Measurements from ENCODE around the gene FAM184B. TPM values are rescaled to one million over a fixed set of nuclear protein-coding genes. Genes with fewer than 3 reads are reported as not detected.

FAM184B gene
- total RNA-seq, result not detected
- under 1 TPM; 0.03 to 0.04 (median 0.03) TPM for polyA plus RNA-seq
- long read RNA-seq, donor 1, result 0 reads
- long read RNA-seq, donor 2, result 0 reads

- H3K4me3 ChIP-seq, result peak within 1 kb of the TSS in 7 of 8 donors; percentile 10 to 61 (median 31)
- H3K9me3 ChIP-seq, result no peaks in the 10 kb centered on the region
- peaks cover 0 to 46% (median 32%) of the 10 kb centered on the region in 7 donors for H3K27me3 ChIP-seq (replicated peaks in 1 of 7)
- no peak within 1 kb of the TSS for H3K27ac ChIP-seq
- 6 to 9% (median 7%) methylated on average over 68 to 82 of the region's 82 CpGs for WGBS, 5 donors
- peak in 1 of 3 donors; percentile 21 for TF ChIP-seq POLR2AphosphoS5 (IDR thresholded peaks at IDR 0.05)
- TF ChIP-seq POLR2A (IDR thresholded peaks at IDR 0.05), result no peak
- no peak for TF ChIP-seq CTCF (IDR thresholded peaks at IDR 0.05 in 8 of 11, conservative IDR thresholded peaks at IDR 0.05 in 3 of 11)
- DNase-seq, result peak; percentile 74
- intact Hi-C loops (cut with DNase I; ENCODE audit: low total_unique reads), result no loop called here
- no peaks in the 10 kb centered on the region for H3K36me3 ChIP-seq
- H3K4me1 ChIP-seq, result peaks cover 0 to 24% (median 13%) of the 10 kb centered on the region in 6 donors
Measured at GRCh38 chr4:17781300-17782287, at the start of gene FAM184B. TSS of gene FAM184B (minus strand) at chr4:17781621. CDS start at chr4:17781299, 322 bp downstream.

- WGBS, 5 donors, result 81 to 91% (median 88%) methylated on average over 1 of the region's 1 CpG
- intact Hi-C loops (cut with DNase I; ENCODE audit: low total_unique reads), result no loop called here
Measured at GRCh38 chr4:17823871-17824669, 42.6 kb upstream of the FAM184B start.

GRCh38 chr4:17817027-17817426, 35.6 kb upstream of the FAM184B start:
- Histone ChIP-seq H3K27me3 (replicated peaks in 1 of 7) (no peaks in the 10 kb centered on the region), H3K9me3 (no peaks in the 10 kb centered on the region), H3K36me3 (peaks cover 0 to 8% (median 0%) of the 10 kb centered on the region in 6 donors), H3K27ac (no peak overlapping the region), H3K4me3 (no peak overlapping the region), H3K4me1 (peaks cover 0 to 13% (median 0%) of the 10 kb centered on the region in 6 donors)
- WGBS, 5 donors, result 51 to 66% (median 59%) methylated on average over 5 of the region's 5 CpGs
- no peak for DNase-seq
- intact Hi-C loops (cut with DNase I; ENCODE audit: low total_unique reads), result loop anchor here (5.0 to 10.0 kb wide), 2 partner anchors 208 to 550 kb away; partner anchors contain the start of gene LCORL
- TF ChIP-seq CTCF (IDR thresholded peaks at IDR 0.05 in 8 of 11, conservative IDR thresholded peaks at IDR 0.05 in 3 of 11) (peak in 10 of 11 experiments; percentile 3 to 65 (median 50)), POLR2AphosphoS5 (IDR thresholded peaks at IDR 0.05) (no peak), POLR2A (IDR thresholded peaks at IDR 0.05) (no peak)

More at GRCh38 chr4:17823871-17824669, 42.6 kb upstream of the FAM184B start:
- Histone ChIP-seq H3K27me3 (replicated peaks in 1 of 7) (no peaks in the 10 kb centered on the region), H3K9me3 (no peaks in the 10 kb centered on the region), H3K36me3 (peaks cover 0 to 7% (median 0%) of the 10 kb centered on the region in 6 donors), H3K4me3 (no peak overlapping the region), H3K27ac (no peak overlapping the region), H3K4me1 (no peaks in the 10 kb centered on the region)
- no peak for TF ChIP-seq POLR2A (IDR thresholded peaks at IDR 0.05)
- no peak for TF ChIP-seq POLR2AphosphoS5 (IDR thresholded peaks at IDR 0.05)
- no peak for TF ChIP-seq CTCF (IDR thresholded peaks at IDR 0.05 in 8 of 11, conservative IDR thresholded peaks at IDR 0.05 in 3 of 11)
- no peak for DNase-seq

All from spleen (tissue), 13 donors.